C4-2B (cell line): ENCODE results near the gene CFAP65.

Experiments
- H3K27ac ChIP-seq: fragments of 450-650 bp; 2 replicates; pipeline ENCODE4 v1.5.1; 2017
- ZFX ChIP-seq: fragments of 450-650 bp; IDR thresholded peaks from 2 replicates; pipeline ENCODE4 v1.6.1; 2017
- TF ChIP-seq, protein P1 (sequence below): fragments of 450-650 bp; conservative IDR thresholded peaks from 2 replicates; pipeline ENCODE4 v1.5.1; 2017; ENCODE audit warnings: mild to moderate bottlenecking

The CFAP65 gene

DNA sequence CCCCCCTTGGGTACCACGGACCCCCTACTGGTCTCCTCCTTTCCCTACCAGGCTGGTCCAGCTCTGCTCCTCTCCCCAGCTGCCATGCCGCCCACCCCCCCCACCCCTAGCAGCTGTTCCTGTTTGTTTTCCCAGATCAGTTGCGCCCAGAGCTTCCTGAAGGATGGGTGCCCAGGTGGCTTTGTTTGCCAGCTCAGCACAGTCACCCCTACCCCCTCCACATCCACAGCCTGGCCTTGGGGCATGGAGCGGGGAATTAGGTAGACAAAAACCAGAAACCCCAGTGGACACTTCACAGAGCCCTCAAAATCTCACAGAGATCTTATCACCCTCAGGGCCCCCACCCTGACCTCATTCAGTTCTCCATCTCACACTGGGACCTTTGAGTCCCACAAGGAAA is 44.4 kb downstream of the CFAP65 start:
- TF ChIP-seq ZFX, result no peak
- TF ChIP-seq, protein P1, sequence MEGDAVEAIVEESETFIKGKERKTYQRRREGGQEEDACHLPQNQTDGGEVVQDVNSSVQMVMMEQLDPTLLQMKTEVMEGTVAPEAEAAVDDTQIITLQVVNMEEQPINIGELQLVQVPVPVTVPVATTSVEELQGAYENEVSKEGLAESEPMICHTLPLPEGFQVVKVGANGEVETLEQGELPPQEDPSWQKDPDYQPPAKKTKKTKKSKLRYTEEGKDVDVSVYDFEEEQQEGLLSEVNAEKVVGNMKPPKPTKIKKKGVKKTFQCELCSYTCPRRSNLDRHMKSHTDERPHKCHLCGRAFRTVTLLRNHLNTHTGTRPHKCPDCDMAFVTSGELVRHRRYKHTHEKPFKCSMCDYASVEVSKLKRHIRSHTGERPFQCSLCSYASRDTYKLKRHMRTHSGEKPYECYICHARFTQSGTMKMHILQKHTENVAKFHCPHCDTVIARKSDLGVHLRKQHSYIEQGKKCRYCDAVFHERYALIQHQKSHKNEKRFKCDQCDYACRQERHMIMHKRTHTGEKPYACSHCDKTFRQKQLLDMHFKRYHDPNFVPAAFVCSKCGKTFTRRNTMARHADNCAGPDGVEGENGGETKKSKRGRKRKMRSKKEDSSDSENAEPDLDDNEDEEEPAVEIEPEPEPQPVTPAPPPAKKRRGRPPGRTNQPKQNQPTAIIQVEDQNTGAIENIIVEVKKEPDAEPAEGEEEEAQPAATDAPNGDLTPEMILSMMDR, result no peak
- H3K27ac ChIP-seq, result peak overlapping the region; percentile 64; the same call in 1 of the 2 replicates

GRCh38 chr2:218995972-218996711 is 45.2 kb downstream of the CFAP65 start:
- peak overlapping the region; percentile 64 for H3K27ac ChIP-seq
- TF ChIP-seq ZFX, result no peak
- TF ChIP-seq, protein P1, result peak; percentile 92

DNA sequence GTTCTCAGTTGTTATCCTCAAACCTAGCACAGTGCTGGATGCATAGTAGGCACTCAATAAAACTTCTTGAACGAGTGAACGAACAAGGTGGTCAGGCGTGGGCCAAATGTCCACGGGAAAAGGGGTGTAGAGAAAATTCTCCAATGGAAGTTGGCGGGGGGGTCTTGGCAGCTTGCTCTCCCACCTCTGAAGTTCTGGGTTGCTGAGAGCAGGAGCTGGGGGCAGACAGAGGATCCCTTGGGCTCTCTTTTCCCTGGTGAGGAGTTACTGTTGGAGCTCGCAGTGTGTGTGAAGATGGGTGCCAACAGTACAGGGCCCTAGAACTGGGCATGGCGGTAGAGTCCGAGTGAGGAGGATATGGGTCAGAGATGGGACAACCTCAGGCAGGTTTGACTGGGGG is 45.8 kb downstream of the CFAP65 start:
- TF ChIP-seq, protein P1, result no peak
- no peak for TF ChIP-seq ZFX
- no peak overlapping the region for H3K27ac ChIP-seq

GRCh38 chr2:218993345-218994315 is 47.7 kb downstream of the CFAP65 start, which contains the start of gene CRYBA2:
Gene CRYBA2 (minus strand): TSS chr2:218993422. CDS start chr2:218993176, 246 bp downstream.
- no peak for TF ChIP-seq ZFX
- TF ChIP-seq, protein P1, result no peak
- H3K27ac ChIP-seq, result no peak within 1 kb of the TSS

DNA sequence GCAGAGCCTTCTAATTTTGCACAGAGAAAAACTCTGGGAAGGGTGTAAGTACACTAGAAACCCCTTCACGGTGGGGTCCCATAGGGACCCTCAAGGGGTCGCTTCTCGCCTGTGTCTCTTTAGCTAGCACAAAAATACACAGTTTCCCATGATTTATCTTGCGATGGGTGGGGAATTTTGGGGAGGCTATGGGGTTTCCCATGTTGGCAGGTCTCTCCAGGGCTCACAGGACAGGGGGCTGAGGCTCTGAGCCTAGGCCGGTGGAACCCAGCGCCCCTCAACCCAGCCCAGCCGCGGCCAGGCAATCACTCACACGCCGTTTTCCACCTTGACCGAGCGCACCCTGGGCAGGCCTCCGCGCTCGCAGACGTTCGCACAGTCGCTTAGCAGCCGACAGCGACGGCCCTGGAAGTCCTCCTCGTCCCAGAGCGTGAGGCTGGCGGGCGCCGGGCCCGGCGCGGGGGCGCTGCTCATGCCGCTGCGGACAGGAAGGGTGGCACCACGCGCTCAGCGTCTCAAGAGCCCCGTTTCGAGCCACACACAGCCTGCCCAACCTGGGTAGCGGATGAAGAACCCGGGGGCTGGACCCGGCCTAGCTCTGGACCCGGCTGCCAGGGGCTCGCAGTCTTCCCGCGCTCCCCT is 48.5 kb downstream of the CFAP65 start:
- no peak overlapping the region for H3K27ac ChIP-seq
- TF ChIP-seq, protein P1, result no peak
- TF ChIP-seq ZFX, result no peak

DNA sequence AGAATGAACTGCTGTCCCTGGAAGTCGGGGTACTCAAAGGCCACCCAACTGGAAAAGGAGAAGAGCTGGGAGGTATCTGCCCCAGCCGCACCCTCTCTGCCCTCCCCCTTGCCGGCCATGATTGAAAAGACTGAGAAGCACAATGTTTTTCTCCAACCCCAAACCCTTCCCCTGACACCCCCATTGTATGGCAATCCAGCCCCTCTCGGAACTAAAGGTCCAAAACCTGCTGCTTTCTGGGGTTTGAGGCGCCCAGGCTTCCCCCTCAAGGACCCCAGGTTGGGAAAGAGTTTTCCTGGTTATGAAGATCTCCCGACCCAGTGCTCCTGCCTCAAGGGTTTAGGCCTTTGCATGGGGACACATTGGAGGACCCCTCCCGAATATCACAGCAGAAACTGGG is 49.1 kb downstream of the CFAP65 start:
- no peak for TF ChIP-seq ZFX
- TF ChIP-seq, protein P1, result no peak
- no peak overlapping the region for H3K27ac ChIP-seq
